Measurements from ENCODE around the gene PFN1. TPM values are rescaled to one million over a fixed set of nuclear protein-coding genes. Genes with fewer than 3 reads are reported as not detected.
A peak's percentile ranks its signal among the peaks of the same experiment; 100 is the strongest.

Gene PFN1
- total and polyA plus RNA-seq, 10 of the 15 experiments (the other 5 are each of a cell fraction or from before 2014, with no cell fraction given): 154 to 3,892 (median 1,918) TPM

DNA sequence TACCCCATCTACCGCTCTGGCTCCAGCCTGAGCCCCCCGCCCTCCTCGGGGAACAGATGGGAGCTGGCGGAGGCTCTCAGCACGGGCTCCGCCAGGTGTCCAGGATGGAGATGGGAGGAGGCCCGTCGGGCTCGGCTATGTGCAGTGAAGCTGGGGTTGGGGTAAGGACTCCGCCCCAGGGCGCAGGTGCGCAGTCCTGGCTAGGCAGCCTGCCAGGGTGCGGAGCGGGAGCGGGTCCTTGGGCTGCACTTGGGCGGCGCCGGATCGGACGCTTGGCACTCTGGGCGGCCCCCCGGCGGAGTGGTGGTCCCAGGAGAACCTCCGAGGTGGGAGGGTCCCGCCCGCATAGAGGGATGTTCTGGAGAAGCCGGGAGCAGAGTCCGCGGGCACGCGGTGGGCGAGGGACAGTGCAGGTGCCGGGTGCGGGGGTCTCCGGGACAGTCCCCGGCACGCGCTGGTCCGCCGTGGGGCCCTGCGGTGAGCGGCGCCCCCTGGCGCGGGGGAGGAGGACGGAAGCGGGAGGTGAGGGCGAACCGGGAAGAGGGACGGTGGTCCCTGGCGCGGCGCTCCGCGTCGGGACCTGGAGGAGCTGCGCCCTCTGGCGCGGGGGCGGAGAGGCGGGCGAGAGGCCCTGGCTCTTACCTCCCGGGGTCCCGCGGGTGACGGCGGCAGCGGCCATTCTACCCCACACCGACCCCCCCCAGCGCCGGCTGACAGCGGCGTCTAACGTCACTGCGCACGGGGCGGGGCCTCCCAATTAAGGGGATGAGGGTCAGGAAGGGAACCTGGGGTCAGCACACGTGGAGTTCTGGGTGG, 38.8 kb upstream of the PFN1 start, which contains the start of gene CAMTA2 (continued):
- TF ChIP-seq ZBED1 (IDR thresholded peaks at IDR 0.05; ENCODE audit: borderline replicate concordance): no peak
- TF ChIP-seq ZNF384 (IDR thresholded peaks at IDR 0.05; ENCODE audit: borderline replicate concordance, low read depth, low read length): no peak
- peak; percentile 30; the same call in 1 of the 2 replicates for TF ChIP-seq HCFC1 (IDR thresholded peaks at IDR 0.05; ENCODE audit: low read length)
- TF ChIP-seq, protein P1, sequence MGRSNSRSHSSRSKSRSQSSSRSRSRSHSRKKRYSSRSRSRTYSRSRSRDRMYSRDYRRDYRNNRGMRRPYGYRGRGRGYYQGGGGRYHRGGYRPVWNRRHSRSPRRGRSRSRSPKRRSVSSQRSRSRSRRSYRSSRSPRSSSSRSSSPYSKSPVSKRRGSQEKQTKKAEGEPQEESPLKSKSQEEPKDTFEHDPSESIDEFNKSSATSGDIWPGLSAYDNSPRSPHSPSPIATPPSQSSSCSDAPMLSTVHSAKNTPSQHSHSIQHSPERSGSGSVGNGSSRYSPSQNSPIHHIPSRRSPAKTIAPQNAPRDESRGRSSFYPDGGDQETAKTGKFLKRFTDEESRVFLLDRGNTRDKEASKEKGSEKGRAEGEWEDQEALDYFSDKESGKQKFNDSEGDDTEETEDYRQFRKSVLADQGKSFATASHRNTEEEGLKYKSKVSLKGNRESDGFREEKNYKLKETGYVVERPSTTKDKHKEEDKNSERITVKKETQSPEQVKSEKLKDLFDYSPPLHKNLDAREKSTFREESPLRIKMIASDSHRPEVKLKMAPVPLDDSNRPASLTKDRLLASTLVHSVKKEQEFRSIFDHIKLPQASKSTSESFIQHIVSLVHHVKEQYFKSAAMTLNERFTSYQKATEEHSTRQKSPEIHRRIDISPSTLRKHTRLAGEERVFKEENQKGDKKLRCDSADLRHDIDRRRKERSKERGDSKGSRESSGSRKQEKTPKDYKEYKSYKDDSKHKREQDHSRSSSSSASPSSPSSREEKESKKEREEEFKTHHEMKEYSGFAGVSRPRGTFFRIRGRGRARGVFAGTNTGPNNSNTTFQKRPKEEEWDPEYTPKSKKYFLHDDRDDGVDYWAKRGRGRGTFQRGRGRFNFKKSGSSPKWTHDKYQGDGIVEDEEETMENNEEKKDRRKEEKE (IDR thresholded peaks at IDR 0.05): no peak
- TF ChIP-seq, protein P2, sequence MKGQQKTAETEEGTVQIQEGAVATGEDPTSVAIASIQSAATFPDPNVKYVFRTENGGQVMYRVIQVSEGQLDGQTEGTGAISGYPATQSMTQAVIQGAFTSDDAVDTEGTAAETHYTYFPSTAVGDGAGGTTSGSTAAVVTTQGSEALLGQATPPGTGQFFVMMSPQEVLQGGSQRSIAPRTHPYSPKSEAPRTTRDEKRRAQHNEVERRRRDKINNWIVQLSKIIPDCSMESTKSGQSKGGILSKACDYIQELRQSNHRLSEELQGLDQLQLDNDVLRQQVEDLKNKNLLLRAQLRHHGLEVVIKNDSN (IDR thresholded peaks at IDR 0.05; ENCODE audit: borderline replicate concordance, extremely low read length, insufficient read depth, low read depth, low read length): peak; percentile 2
- TF ChIP-seq ZNF207 (IDR thresholded peaks at IDR 0.05; ENCODE audit: borderline replicate concordance): peak; percentile 17; the same call in 1 of the 2 replicates
- TF ChIP-seq POU2F2 (IDR thresholded peaks at IDR 0.05; ENCODE audit: borderline replicate concordance, low read depth, low read length): peak; percentile 14; the same call in 1 of the 3 replicates
- TF ChIP-seq ZNF24 (IDR thresholded peaks at IDR 0.05): no peak
- no peak for TF ChIP-seq RFX5 (IDR thresholded peaks at IDR 0.05; ENCODE audit: low read depth, low read length)
- no peak for TF ChIP-seq PAX8 (IDR thresholded peaks at IDR 0.05)
- TF ChIP-seq, protein P3, sequence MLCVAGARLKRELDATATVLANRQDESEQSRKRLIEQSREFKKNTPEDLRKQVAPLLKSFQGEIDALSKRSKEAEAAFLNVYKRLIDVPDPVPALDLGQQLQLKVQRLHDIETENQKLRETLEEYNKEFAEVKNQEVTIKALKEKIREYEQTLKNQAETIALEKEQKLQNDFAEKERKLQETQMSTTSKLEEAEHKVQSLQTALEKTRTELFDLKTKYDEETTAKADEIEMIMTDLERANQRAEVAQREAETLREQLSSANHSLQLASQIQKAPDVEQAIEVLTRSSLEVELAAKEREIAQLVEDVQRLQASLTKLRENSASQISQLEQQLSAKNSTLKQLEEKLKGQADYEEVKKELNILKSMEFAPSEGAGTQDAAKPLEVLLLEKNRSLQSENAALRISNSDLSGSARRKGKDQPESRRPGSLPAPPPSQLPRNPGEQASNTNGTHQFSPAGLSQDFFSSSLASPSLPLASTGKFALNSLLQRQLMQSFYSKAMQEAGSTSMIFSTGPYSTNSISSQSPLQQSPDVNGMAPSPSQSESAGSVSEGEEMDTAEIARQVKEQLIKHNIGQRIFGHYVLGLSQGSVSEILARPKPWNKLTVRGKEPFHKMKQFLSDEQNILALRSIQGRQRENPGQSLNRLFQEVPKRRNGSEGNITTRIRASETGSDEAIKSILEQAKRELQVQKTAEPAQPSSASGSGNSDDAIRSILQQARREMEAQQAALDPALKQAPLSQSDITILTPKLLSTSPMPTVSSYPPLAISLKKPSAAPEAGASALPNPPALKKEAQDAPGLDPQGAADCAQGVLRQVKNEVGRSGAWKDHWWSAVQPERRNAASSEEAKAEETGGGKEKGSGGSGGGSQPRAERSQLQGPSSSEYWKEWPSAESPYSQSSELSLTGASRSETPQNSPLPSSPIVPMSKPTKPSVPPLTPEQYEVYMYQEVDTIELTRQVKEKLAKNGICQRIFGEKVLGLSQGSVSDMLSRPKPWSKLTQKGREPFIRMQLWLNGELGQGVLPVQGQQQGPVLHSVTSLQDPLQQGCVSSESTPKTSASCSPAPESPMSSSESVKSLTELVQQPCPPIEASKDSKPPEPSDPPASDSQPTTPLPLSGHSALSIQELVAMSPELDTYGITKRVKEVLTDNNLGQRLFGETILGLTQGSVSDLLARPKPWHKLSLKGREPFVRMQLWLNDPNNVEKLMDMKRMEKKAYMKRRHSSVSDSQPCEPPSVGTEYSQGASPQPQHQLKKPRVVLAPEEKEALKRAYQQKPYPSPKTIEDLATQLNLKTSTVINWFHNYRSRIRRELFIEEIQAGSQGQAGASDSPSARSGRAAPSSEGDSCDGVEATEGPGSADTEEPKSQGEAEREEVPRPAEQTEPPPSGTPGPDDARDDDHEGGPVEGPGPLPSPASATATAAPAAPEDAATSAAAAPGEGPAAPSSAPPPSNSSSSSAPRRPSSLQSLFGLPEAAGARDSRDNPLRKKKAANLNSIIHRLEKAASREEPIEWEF (IDR thresholded peaks at IDR 0.05; ENCODE audit: insufficient replicate concordance, low read depth, low read length): no peak
- peak; percentile 67; the same call in 1 of the 2 replicates for TF ChIP-seq HDGF (IDR thresholded peaks at IDR 0.05)
- TF ChIP-seq TARDBP (IDR thresholded peaks at IDR 0.05; ENCODE audit: borderline replicate concordance): no peak; the same call in 1 of the 2 replicates
- TF ChIP-seq, protein P4, sequence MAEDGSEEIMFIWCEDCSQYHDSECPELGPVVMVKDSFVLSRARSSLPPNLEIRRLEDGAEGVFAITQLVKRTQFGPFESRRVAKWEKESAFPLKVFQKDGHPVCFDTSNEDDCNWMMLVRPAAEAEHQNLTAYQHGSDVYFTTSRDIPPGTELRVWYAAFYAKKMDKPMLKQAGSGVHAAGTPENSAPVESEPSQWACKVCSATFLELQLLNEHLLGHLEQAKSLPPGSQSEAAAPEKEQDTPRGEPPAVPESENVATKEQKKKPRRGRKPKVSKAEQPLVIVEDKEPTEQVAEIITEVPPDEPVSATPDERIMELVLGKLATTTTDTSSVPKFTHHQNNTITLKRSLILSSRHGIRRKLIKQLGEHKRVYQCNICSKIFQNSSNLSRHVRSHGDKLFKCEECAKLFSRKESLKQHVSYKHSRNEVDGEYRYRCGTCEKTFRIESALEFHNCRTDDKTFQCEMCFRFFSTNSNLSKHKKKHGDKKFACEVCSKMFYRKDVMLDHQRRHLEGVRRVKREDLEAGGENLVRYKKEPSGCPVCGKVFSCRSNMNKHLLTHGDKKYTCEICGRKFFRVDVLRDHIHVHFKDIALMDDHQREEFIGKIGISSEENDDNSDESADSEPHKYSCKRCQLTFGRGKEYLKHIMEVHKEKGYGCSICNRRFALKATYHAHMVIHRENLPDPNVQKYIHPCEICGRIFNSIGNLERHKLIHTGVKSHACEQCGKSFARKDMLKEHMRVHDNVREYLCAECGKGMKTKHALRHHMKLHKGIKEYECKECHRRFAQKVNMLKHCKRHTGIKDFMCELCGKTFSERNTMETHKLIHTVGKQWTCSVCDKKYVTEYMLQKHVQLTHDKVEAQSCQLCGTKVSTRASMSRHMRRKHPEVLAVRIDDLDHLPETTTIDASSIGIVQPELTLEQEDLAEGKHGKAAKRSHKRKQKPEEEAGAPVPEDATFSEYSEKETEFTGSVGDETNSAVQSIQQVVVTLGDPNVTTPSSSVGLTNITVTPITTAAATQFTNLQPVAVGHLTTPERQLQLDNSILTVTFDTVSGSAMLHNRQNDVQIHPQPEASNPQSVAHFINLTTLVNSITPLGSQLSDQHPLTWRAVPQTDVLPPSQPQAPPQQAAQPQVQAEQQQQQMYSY (CRISPR knock-in tag; IDR thresholded peaks at IDR 0.05): no peak
- TF ChIP-seq SMARCA5 (IDR thresholded peaks at IDR 0.05): no peak; the same call in none of the 2 replicates

Measured in GM12878 (cell line).